Right ventricle myocardium inferior (tissue), 1 donor: Measurements from ENCODE around the gene TUNAR. TPM values are rescaled to one million over a fixed set of nuclear protein-coding genes. Genes with fewer than 3 reads are reported as not detected.

Experiments
- ATAC-seq: fragments of 200-7000 bp; cut with Tn5 transposase; one replicate; pipeline ENCODE4 v1.9.1; 2020; ENCODE audit warnings: mild to moderate bottlenecking, moderate library complexity
- DNase-seq: peaks from one replicate; pipeline ENCODE4 v3.0.0; 2021; ENCODE audit errors: missing footprints
- intact Hi-C: fragments of 100-400 bp; cut with DNase I; formaldehyde crosslinking; loops from one replicate; pipeline ENCODE4 v1.11.0; 2022
- total RNA-seq: library from RNA; stranded (reverse); fragmentation: NEBNext Ultra II Directional; extraction: Animal tissue kit (Norgen Biotek cat#: 25700); gene quantifications from one replicate; pipeline ENCODE4 v1.2.1, GENCODE V29; 2021
- donor health status: DM: no; HTN: yes; CAD: no; lungs with severe emphysema.

The TUNAR gene
- total RNA-seq, 1 donor from 2014 or later, result not detected

DNA sequence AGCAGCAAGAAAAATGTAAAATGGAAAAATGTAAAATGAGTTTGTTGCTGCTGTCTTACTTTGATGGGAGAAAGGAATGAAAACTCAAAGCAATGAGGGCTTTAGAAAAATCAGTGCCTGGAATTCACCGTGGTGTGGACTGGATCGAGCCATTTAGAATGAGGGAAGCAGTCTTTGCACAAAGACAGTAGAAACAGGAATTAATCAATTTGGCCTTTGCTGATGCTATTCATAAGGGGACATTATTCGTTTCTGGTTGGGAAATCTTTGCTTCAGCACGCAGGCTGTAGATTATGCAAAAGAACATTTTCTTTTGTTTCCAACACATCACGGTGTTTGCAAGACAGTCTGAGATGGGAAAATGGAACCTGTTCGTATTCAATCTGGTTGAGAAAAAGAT is 6.9 kb upstream of the TUNAR start:
- no peak for DNase-seq
- intact Hi-C loops, result no loop called here
- no peak for ATAC-seq

DNA sequence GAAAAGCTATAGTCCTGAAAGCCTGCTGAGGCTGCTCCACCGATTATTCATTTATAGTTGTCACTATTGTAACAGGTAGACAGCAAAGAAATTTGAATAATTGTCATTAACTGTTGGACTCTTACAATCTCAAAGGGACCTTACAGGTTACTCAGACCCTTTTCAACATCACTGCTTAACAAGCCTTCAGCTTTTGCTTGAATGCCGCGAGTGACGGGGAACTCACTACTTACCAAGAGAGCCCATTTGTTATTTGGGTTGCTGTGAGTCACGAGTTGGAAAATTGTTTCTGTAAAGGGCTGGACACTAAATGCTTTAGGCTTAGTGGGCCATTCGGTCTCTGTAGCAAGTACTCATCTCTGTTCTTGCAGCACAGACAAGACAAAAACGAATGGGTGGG is 5.9 kb upstream of the TUNAR start:
- no peak for DNase-seq
- intact Hi-C loops, result no loop called here
- ATAC-seq, result no peak

DNA sequence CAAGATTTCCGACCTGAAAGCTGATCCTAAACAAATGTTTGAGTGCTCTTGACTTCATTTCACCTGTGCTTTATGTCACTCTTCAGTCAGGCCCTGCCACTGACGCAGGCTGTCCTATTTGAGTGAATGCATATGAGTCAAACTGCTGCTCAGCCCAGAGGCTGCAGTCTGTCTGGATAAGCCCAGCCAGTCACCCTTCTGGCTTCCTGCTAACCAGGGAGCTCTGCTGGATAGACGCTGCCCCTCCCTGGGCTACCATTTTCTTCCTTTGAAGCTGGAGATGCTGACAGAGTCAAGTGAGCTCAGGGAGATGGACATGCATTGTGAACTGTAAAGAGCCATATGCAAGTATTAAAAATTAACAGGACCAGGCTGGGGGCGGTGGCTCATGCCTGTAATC is 5.1 kb upstream of the TUNAR start:
- intact Hi-C loops, result no loop called here
- DNase-seq (no peak), ATAC-seq (no peak)

GRCh38 chr14:95872777-95873176 is 3.9 kb upstream of the TUNAR start:
- ATAC-seq (no peak), DNase-seq (no peak)
- intact Hi-C loops, result no loop called here

- DNase-seq, result no peak
- ATAC-seq, result no peak
- intact Hi-C loops, result no loop called here
Observed at GRCh38 chr14:95875831-95876760, 536 bp upstream of the TUNAR start.

DNA sequence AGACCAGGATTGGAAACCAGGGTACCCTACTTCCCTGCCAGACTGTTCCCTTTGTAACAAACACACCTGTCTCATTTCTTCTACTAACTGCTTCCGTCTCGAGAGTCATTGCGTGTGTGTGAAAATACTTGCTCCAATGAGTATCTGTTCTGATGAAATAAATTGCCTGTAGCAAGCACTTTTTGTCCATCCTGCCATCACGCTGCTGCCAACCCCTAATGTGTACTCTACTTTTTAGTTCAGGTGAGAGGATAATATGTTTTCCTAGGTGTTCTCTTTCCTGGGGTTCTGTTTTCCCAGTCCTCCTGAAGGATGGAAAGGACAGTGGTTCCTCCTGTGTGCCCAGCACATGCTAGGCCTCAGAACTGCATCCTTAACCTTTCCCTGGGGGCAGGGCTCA is 1.0 kb downstream of the TUNAR start:
- no peak for DNase-seq
- ATAC-seq, result no peak
- intact Hi-C loops, result no loop called here

- ATAC-seq (no peak), DNase-seq (no peak)
- intact Hi-C loops, result no loop called here
Observed at GRCh38 chr14:95884377-95884776, 7.7 kb downstream of the TUNAR start.

DNA sequence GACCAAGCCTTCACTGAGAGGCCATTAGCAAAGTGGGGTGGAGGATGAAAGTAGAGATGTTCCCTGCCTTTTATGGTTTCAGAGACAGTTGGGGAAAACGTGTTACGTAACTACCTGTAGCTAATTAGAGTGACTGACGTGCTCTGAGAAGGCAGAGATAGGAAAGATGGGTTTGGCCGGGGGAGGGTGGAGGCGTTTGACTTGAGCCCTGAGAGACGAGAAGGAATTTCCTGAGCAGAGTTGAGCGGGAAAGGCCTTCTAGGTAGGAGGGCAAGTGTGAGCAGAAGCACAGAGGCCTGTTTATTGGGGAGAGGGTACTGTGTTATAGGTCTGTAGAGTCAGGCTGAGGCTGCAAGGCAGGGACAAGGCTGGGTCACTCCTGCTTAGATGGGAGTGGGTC is 8.6 kb downstream of the TUNAR start:
- intact Hi-C loops, result no loop called here
- ATAC-seq (no peak), DNase-seq (no peak)

- no peak for DNase-seq
- intact Hi-C loops, result no loop called here
- ATAC-seq, result no peak
Observed at GRCh38 chr14:95885866-95886265, 9.2 kb downstream of the TUNAR start.

DNA sequence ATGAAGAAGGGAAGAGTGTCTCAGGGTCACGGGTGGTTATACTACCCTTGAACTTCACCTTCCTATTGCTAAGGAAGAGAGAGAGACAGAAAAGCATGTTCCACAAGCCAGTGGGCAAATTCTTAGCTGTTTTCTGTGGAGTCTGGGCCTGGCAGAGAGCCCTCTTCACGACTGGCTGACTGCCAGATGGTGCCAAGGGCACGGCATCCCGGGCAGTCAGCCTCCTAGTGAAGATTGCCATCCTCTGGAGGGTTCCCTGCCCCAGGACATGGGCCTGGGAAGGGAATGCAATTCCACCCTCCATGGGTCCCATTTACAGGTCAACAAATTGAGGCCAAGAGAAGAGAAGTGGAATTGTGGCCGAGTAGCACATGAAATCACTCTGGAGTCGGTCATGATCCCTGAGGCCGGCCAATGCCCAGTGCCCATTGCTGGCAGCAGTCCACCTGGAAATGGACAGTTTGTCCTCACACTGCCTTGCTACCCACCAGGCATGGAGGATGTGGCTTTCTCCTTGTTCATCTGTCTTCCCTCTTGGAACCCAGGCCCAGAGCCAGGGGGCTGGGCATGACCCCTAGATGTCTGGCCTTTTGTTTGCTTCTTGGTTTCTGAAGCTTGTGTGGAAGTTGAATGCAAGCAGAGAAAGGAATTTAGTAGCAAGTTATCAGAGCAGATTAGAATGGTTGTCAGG is 9.9 kb downstream of the TUNAR start:
- intact Hi-C loops, result no loop called here
- ATAC-seq (no peak), DNase-seq (no peak)

DNA sequence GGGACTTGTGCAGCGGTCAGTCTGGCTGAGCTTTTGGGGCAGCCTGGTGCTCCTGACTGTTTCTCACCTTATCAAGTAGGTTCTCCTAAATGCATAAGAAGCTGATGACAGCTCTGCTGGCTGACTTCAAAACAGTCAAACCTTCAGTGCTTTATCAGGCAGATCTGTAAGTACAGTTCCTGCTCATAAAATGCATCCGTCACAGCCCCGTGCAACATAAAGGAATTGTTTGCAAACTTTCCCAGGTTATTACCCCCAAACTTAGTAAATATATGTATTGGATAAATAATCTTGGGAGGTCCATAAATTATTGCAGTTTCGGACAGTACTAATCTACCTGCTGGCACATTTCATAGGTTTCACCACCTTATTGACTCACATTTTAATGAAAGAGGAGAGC is 10.7 kb downstream of the TUNAR start:
- ATAC-seq, result no peak
- DNase-seq, result no peak
- intact Hi-C loops, result no loop called here

GRCh38 chr14:95889236-95889979 is 12.8 kb downstream of the TUNAR start:
- no peak for DNase-seq
- intact Hi-C loops, result no loop called here
- no peak for ATAC-seq

DNA sequence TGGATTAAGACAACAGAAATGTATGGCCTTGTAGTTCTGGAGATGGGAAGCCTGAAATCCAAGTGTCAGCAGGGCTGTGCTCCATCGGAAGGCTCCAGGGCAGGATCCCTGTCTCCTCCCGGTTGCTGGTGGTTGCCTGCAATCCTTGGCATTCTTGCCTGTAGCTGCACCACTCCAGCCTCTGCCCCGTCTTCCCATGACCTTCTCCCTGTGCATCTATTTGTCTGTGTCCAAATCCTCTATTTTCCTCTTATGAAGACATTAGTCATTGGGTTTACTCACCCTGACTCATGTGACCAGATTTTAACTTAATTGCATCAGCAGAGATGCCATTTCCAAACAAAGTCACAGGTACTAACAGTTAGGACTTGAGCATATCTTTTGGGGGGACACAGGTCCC is 15.1 kb downstream of the TUNAR start:
- intact Hi-C loops, result no loop called here
- ATAC-seq, result no peak
- DNase-seq, result no peak

DNA sequence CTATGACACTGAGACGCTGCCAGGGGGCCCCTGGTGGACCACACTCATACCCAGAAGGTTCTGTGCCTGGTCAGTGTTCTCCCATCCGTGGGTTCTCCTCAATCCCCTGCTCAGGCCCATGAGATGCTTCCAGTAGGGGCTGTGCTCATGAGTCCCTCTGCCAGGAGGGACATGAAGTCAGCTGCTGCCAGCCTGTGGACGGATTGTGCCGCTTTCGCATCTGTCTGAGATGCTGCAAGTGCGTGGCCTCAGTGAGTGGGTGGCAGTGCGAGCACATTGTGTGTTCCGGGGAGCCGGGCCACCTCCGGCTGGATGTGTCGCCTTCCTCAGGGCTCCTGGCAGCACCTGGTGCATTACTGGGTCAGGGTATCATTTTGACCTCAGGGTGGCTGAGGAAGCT is 15.5 kb downstream of the TUNAR start:
- intact Hi-C loops, result no loop called here
- DNase-seq (no peak), ATAC-seq (no peak)

GRCh38 chr14:95895720-95896119 is 19.1 kb downstream of the TUNAR start:
- intact Hi-C loops, result no loop called here
- ATAC-seq, result no peak
- no peak for DNase-seq

DNA sequence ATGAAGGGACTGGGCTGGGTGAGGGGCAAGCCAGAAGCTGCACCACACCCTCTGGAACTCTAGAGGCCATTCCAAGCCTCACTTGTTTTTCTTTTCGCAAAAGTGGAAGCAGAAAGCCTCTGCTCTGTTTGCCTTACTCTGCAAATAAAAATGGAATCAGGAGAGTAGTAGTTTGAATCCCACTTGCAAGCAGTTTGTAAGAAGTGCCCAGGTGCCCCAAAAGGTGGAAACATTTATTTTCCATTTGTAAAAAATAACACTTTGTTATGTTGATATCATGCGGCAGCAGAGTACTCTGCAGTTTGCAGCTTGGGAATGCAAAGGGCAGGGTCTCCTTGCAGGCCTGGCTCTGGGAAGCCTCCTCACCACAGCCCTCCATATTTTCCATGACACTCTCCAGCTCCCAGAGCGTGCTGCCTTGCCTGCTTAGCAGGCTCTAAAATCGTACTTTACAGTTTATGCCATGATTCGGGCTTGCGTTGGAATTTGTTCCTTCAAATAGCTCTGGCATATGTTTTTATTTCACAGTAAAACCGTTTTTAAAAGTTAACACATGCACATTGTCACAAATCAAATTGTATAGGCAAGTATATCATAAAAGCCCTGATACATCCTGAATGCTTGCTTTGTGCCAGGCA is 20.0 kb downstream of the TUNAR start:
- ATAC-seq, result no peak

GRCh38 chr14:95897280-95897679 is 20.6 kb downstream of the TUNAR start:
- ATAC-seq, result no peak
- intact Hi-C loops, result no loop called here
- no peak for DNase-seq

More for the DNA sequence above, 20.0 kb downstream of the TUNAR start:
- DNase-seq, result no peak
- intact Hi-C loops, result no loop called here

DNA sequence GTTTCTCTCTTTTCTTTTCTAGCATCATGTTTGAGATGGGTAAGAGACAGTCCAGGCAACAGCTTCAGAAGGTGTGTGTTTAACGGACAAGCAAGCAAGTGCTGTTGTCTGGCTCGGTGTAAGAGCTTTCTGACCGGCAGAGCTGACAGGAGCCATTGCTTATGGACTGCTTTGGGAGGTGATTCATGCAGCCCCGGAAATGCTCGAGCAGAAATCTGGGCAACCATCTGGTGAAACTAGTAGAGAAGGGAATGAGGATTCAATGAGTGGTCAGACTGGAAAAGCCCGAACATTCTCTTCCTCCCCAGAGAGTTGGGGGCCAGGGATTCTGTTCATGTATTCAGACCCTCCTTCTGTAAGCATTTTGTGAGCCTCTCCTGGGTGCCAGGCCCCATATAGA is 24.4 kb downstream of the TUNAR start:
- intact Hi-C loops, result no loop called here
- DNase-seq (no peak), ATAC-seq (no peak)

DNA sequence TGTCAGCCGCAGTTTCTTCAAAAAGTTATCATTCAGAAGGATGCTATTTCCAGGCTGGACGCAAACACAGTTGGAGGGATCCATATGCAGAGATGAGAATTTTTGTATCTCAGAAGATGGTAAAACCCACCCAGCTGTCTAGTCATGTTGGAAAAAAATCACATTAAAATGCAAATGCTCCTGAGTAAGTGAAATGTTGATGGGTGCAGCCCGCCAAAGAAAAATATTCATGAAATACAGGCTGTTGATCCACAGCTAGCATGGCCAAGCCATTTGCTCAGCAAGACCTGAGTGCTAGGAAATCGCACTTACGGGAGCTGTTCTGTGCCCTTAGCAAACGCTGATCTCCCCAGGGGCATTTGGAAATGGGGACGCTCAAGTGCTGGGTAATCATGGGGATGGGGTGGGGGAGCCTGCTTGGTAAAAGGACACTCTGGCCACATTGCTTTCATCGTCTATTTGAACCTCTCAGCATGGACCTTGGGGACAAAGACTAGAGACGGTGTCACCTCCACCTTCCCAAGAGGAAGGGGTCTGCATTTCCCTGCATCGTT is 25.7 kb downstream of the TUNAR start:
- ATAC-seq (no peak), DNase-seq (no peak)
- intact Hi-C loops, result no loop called here
